ENCODE measurements around the gene RIC8A. TPM values are rescaled to one million over a fixed set of nuclear protein-coding genes. Genes with fewer than 3 reads are reported as not detected.
"Not testable (repeated sequence)": the region's sequence is repeated elsewhere in the genome, so short reads cannot be mapped to it uniquely, and the experiment has no call there.

The RIC8A gene
- total and polyA plus RNA-seq, 2 donors from 2014 or later = 52.3 to 92.1 TPM

- Histone ChIP-seq H3K4me3 (ENCODE audit: low read length in 3 of 3) (no peak overlapping the region), H3K27ac (ENCODE audit: low read depth in 2 of 2, low read length in 2 of 2) (no peak overlapping the region), H3K27me3 (ENCODE audit: control insufficient read depth, insufficient read depth, low read length) (no peaks in the 10 kb centered on the region), H3K36me3 (ENCODE audit: control insufficient read depth in 2 of 3, insufficient read depth in 3 of 3, low read length in 3 of 3) (peaks cover 0 to 18% (median 16%) of the 10 kb centered on the region in 3 donors), H3K9me3 (ENCODE audit: control insufficient read depth in 2 of 3, insufficient read depth in 1 of 3, low read length in 3 of 3) (no peaks in the 10 kb centered on the region), H3K9ac (ENCODE audit: low read length in 3 of 3) (no peak overlapping the region), H3K4me1 (ENCODE audit: control insufficient read depth in 2 of 3, insufficient read depth in 2 of 3, low read depth in 1 of 3, low read length in 3 of 3) (no peaks in the 10 kb centered on the region)
- TF ChIP-seq, protein P1, sequence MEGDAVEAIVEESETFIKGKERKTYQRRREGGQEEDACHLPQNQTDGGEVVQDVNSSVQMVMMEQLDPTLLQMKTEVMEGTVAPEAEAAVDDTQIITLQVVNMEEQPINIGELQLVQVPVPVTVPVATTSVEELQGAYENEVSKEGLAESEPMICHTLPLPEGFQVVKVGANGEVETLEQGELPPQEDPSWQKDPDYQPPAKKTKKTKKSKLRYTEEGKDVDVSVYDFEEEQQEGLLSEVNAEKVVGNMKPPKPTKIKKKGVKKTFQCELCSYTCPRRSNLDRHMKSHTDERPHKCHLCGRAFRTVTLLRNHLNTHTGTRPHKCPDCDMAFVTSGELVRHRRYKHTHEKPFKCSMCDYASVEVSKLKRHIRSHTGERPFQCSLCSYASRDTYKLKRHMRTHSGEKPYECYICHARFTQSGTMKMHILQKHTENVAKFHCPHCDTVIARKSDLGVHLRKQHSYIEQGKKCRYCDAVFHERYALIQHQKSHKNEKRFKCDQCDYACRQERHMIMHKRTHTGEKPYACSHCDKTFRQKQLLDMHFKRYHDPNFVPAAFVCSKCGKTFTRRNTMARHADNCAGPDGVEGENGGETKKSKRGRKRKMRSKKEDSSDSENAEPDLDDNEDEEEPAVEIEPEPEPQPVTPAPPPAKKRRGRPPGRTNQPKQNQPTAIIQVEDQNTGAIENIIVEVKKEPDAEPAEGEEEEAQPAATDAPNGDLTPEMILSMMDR (IDR thresholded peaks at IDR 0.05; ENCODE audit: borderline replicate concordance, extremely low read depth, insufficient read depth) = no peak
- DNase-seq = no peak
- intact Hi-C loops (cut with DNase I) = no loop called here
- FAIRE-seq = no peak
These were observed 11.5 kb downstream of the RIC8A start for GRCh38 chr11:218815-219593.

GRCh38 chr11:220641-221215 is 13.2 kb downstream of the RIC8A start:
- not testable (repeated sequence) for FAIRE-seq
- peaks cover 3 to 13% (median 8%) of the 10 kb centered on the region in 3 donors for H3K36me3 ChIP-seq (ENCODE audit: control insufficient read depth in 2 of 3, insufficient read depth in 3 of 3, low read length in 3 of 3)

DNA sequence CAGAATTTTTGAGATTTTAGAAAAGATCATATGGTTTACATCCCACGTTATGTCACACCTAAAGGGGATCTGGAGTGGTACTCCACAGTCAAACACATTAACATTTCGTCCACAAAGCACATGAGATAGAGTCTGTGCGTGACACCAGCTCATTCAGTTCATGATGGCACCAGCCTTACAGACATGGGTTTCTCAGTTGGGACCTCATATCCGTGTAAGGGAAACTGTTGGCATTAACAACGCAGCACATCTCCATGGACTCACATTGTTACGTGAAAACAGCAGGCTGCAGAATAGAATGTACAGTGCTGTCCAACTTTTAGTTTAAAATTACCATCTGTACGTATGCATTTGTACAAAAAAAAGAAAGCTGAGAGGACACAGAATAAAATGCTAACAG is 14.0 kb downstream of the RIC8A start:
- no peak overlapping the region for H3K27ac ChIP-seq (ENCODE audit: low read depth in 2 of 2, low read length in 2 of 2)
- intact Hi-C loops (cut with DNase I) = no loop called here
- H3K4me1 ChIP-seq (ENCODE audit: control insufficient read depth in 2 of 3, insufficient read depth in 2 of 3, low read depth in 1 of 3, low read length in 3 of 3) = no peaks in the 10 kb centered on the region
- H3K9me3 ChIP-seq (ENCODE audit: control insufficient read depth in 2 of 3, insufficient read depth in 1 of 3, low read length in 3 of 3) = no peaks in the 10 kb centered on the region
- TF ChIP-seq, protein P1 (IDR thresholded peaks at IDR 0.05; ENCODE audit: borderline replicate concordance, extremely low read depth, insufficient read depth) = no peak
- DNase-seq (no peak), FAIRE-seq (no peak)
- H3K4me3 ChIP-seq (ENCODE audit: low read length in 3 of 3) = no peak overlapping the region
- H3K36me3 ChIP-seq (ENCODE audit: control insufficient read depth in 2 of 3, insufficient read depth in 3 of 3, low read length in 3 of 3) = peaks cover 3 to 13% (median 11%) of the 10 kb centered on the region in 3 donors
- no peak overlapping the region for H3K9ac ChIP-seq (ENCODE audit: low read length in 3 of 3)
- H3K27me3 ChIP-seq (ENCODE audit: control insufficient read depth, insufficient read depth, low read length) = no peaks in the 10 kb centered on the region

More at GRCh38 chr11:220641-221215, 13.2 kb downstream of the RIC8A start:
- H3K27ac ChIP-seq (ENCODE audit: low read depth in 2 of 2, low read length in 2 of 2); H3K9me3 ChIP-seq (ENCODE audit: control insufficient read depth in 2 of 3, insufficient read depth in 1 of 3, low read length in 3 of 3); H3K9ac ChIP-seq (ENCODE audit: low read length in 3 of 3); H3K4me3 ChIP-seq (ENCODE audit: low read length in 3 of 3); intact Hi-C loops (cut with DNase I); H3K27me3 ChIP-seq (ENCODE audit: control insufficient read depth, insufficient read depth, low read length); DNase-seq; H3K4me1 ChIP-seq (ENCODE audit: control insufficient read depth in 2 of 3, insufficient read depth in 2 of 3, low read depth in 1 of 3, low read length in 3 of 3): not testable (repeated sequence)

DNA sequence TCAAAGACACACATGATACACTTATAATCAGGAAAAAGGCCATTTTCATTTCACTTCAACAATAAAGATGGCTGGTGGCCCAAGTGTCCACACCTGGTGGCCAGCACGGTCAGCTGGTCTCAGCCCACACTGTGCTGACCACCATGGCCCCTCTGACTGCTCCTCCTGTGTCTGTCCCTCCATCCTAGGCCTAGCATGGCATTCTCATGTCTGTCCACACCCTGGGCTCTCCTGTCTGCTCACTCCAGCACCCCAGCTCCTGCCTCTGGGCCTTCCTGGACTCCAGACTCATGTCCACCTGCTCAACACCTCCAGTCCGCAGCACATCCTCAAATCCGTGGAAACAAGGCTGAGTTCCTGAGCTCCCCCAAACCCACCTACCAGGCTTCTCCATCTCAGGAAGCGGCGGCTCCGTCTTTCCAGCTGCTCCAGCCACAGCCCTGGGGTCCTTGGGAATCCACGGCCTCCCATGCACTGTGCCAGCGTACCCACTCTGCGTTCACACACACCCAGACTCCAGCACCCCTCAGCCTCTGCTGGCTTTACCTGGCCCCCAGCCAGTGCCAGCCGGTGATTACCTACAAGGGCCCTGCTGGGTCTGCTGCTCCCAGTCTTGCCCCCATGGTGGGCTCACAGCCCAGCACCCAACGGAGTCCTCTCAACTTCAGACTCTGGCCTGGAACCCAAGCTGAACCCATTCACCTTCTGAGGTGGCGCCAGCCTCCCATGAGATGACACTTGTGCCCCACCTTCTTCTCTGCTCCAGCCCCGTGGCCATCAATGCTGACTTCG is 14.7 kb downstream of the RIC8A start:
- intact Hi-C loops (cut with DNase I) = no loop called here
- Histone ChIP-seq H3K4me3 (ENCODE audit: low read length in 3 of 3) (no peak overlapping the region), H3K9me3 (ENCODE audit: control insufficient read depth in 2 of 3, insufficient read depth in 1 of 3, low read length in 3 of 3) (no peaks in the 10 kb centered on the region), H3K36me3 (ENCODE audit: control insufficient read depth in 2 of 3, insufficient read depth in 3 of 3, low read length in 3 of 3) (peaks cover 3 to 13% (median 11%) of the 10 kb centered on the region in 3 donors), H3K27ac (ENCODE audit: low read depth in 2 of 2, low read length in 2 of 2) (no peak overlapping the region), H3K4me1 (ENCODE audit: control insufficient read depth in 2 of 3, insufficient read depth in 2 of 3, low read depth in 1 of 3, low read length in 3 of 3) (no peaks in the 10 kb centered on the region), H3K9ac (ENCODE audit: low read length in 3 of 3) (no peak overlapping the region), H3K27me3 (ENCODE audit: control insufficient read depth, insufficient read depth, low read length) (no peaks in the 10 kb centered on the region)
- TF ChIP-seq, protein P1 (IDR thresholded peaks at IDR 0.05; ENCODE audit: borderline replicate concordance, extremely low read depth, insufficient read depth) = no peak
- FAIRE-seq (no peak), DNase-seq (peak in 1 of 5 donors; percentile 62)

All from kidney (tissue), 14 donors.